ENCODE data around the gene PPP2R2D. TPM values are rescaled to one million over a fixed set of nuclear protein-coding genes. Genes with fewer than 3 reads are reported as not detected.

PPP2R2D gene
- polyA plus RNA-seq, 1 experiment: 27.2 TPM

DNA sequence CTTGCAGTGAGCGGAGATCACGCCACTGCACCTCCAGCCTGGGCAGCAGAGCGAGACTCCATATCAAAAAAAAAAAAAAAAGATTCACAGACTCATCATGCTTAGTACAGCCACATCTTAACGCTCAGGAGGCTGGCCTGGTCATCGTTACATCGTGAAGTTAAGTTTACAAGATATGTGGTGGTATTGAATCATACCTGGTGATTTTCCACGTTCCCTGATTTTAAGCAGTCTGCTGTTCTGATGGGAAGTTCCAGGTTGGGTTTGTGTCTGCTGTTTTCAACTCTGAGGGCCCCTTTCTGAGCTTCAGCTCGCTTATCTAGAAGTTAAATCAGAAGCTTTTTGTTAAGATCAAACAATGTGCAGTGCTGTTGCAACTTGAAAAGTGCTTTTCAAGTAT lies 6.9 kb downstream of the PPP2R2D start:
- H3K4me3 ChIP-seq (ENCODE audit: low read depth, low read length): no peak overlapping the region
- TF ChIP-seq, protein P1, sequence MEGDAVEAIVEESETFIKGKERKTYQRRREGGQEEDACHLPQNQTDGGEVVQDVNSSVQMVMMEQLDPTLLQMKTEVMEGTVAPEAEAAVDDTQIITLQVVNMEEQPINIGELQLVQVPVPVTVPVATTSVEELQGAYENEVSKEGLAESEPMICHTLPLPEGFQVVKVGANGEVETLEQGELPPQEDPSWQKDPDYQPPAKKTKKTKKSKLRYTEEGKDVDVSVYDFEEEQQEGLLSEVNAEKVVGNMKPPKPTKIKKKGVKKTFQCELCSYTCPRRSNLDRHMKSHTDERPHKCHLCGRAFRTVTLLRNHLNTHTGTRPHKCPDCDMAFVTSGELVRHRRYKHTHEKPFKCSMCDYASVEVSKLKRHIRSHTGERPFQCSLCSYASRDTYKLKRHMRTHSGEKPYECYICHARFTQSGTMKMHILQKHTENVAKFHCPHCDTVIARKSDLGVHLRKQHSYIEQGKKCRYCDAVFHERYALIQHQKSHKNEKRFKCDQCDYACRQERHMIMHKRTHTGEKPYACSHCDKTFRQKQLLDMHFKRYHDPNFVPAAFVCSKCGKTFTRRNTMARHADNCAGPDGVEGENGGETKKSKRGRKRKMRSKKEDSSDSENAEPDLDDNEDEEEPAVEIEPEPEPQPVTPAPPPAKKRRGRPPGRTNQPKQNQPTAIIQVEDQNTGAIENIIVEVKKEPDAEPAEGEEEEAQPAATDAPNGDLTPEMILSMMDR (IDR thresholded peaks at IDR 0.05; ENCODE audit: low read depth, low read length): no peak
- POLR2A ChIA-PET: no interaction called here
- DNase-seq (ENCODE audit: low read depth, low spot score): no peak
- no peaks in the 10 kb centered on the region for H3K9me3 ChIP-seq (ENCODE audit: control insufficient read depth, insufficient read depth, low read length)
- CTCF ChIA-PET: interaction anchor here (1.0 to 1.1 kb wide), 2 partner anchors 11 to 116 kb away, joined by 3 read pairs; no protein-coding TSS in a partner anchor
- H3K27ac ChIP-seq (ENCODE audit: low read depth, low read length): no peak overlapping the region
- H3K27me3 ChIP-seq (ENCODE audit: control insufficient read depth, insufficient read depth, low read length): no peaks in the 10 kb centered on the region

DNA sequence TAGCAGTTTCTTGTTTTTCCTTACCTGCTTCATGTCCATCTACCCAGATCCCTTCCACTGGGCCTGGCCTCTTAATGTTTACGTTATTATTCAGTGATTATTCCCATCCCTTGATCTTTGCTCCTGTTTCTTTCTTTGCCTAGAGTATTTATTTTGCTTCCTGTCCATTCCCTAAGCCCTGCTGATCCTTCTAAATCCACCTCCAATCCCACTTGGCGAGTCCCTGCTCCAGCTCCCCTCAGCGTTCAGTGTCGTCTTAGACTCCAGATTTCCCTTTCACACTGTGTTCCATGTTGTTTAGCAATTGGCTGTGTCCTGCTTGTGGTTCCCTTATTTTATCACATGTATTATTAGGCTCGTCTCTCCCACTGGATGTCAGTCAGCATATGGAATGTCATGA lies 7.3 kb downstream of the PPP2R2D start:
- POLR2A ChIA-PET: no interaction called here
- no peak overlapping the region for H3K27ac ChIP-seq (ENCODE audit: low read depth, low read length)
- TF ChIP-seq, protein P1 (IDR thresholded peaks at IDR 0.05; ENCODE audit: low read depth, low read length): no peak
- H3K27me3 ChIP-seq (ENCODE audit: control insufficient read depth, insufficient read depth, low read length): no peaks in the 10 kb centered on the region
- H3K9me3 ChIP-seq (ENCODE audit: control insufficient read depth, insufficient read depth, low read length): no peaks in the 10 kb centered on the region
- CTCF ChIA-PET: interaction anchor here (0.6 to 1.1 kb wide), 3 partner anchors 11 to 115 kb away, joined by 3 read pairs; no protein-coding TSS in a partner anchor
- H3K4me3 ChIP-seq (ENCODE audit: low read depth, low read length): no peak overlapping the region
- DNase-seq (ENCODE audit: low read depth, low spot score): no peak

DNA sequence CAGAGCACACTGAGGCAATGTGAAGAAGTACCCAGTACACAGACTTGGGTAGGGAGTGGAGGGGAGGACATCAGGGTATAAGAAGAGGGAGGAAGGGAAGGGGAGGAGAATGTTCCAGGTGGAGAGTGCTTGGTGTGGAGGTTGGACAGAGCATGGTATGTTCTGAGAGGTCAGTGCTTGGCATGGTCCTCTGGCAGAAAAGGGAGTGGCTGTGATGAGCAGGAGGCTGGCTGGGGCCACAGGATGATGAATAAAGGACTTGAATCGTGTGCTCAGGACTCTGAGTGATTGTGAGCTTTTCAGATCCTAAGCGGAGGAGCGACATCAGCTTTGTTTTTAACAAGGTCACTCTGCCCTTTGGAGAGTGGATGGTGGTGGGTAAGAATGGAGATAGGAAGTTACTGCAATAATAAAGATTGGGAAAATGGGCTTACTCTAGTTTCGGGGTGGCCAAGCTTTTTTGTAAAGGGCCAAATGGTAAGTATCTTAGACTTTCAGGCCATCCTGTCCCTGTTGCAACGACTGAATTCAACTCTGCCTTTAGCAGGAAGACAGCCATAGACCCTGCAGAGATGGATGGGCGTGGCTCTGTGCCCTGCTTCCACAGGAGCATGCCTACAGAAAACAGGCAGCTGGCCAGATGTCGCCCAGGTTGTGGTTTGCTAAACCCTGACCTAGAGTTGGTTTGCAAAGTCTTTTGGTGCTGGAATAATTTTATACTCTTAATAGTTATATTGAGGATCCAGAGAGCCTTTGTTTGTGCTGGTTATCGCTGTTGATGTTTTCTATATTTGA lies 8.4 kb downstream of the PPP2R2D start:
- no peaks in the 10 kb centered on the region for H3K9me3 ChIP-seq (ENCODE audit: control insufficient read depth, insufficient read depth, low read length)
- ChIA-PET CTCF (no interaction called here), POLR2A (no interaction called here)
- TF ChIP-seq, protein P1 (IDR thresholded peaks at IDR 0.05; ENCODE audit: low read depth, low read length): no peak
- no peak for DNase-seq (ENCODE audit: low read depth, low spot score)
- H3K4me3 ChIP-seq (ENCODE audit: low read depth, low read length): no peak overlapping the region
- H3K27me3 ChIP-seq (ENCODE audit: control insufficient read depth, insufficient read depth, low read length): no peaks in the 10 kb centered on the region
- H3K27ac ChIP-seq (ENCODE audit: low read depth, low read length): no peak overlapping the region

DNA sequence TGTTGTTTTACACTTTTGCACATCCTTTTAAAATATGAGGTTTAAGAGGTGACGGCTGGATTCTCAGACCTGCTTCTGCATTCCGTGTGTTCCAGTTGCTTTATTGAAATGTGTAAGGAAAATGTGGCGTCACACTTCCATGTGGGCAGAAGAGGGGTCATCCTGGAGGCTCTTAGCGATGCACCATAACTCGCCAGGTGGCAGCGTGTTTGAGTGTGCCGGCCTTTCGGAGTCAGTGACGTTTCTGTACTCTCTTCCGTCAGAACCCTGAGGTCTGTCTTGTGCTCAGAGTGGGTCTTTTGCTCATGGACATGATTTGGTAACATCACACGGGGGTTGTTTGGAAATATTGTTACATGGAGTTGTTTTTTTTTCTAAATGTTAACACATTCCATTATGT lies 9.1 kb downstream of the PPP2R2D start:
- no peak for DNase-seq (ENCODE audit: low read depth, low spot score)
- no peak overlapping the region for H3K4me3 ChIP-seq (ENCODE audit: low read depth, low read length)
- no peaks in the 10 kb centered on the region for H3K27me3 ChIP-seq (ENCODE audit: control insufficient read depth, insufficient read depth, low read length)
- no peaks in the 10 kb centered on the region for H3K9me3 ChIP-seq (ENCODE audit: control insufficient read depth, insufficient read depth, low read length)
- ChIA-PET POLR2A (no interaction called here), CTCF (interaction anchor here (1.0 kb wide), 1 partner anchor 24 kb away, joined by 3 read pairs; no protein-coding TSS in a partner anchor)
- no peak overlapping the region for H3K27ac ChIP-seq (ENCODE audit: low read depth, low read length)
- TF ChIP-seq, protein P1 (IDR thresholded peaks at IDR 0.05; ENCODE audit: low read depth, low read length): no peak

DNA sequence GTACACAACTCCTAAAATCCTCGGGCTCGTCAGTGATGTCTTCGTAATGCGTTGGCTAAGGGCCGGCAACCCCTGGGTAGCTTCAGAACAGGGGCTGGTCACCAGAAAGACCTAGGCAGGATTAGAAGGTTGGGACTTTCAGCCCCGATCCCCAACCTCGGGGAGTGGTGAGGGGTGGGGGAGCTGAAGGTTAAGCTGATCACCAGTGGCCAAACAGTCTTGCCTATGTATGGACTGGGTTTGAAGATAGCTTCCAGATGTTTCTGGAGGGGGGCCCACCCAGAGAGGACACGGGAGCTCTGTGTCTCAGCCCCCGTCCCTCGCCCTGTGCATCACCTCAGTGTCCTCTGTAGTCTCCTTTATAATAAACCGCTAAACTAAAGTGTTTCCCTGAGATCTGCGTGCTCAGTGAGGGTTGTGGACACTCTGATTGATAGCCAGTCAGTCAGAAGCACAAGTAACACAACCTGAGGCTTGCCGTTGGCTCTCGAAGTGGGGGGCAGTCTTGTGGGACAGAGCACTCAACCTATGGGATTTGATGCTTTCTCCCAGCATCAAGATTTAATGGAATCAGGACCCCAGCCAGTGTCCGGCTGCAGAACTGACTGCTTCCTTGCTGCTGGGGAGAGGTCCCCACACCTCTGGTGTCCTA lies 10.0 kb downstream of the PPP2R2D start:
- CTCF ChIA-PET: interaction anchor here (1.0 kb wide), 1 partner anchor 25 kb away, joined by 3 read pairs; no protein-coding TSS in a partner anchor
- POLR2A ChIA-PET: no interaction called here
- no peaks in the 10 kb centered on the region for H3K27me3 ChIP-seq (ENCODE audit: control insufficient read depth, insufficient read depth, low read length)
- no peak for DNase-seq (ENCODE audit: low read depth, low spot score)
- TF ChIP-seq, protein P1 (IDR thresholded peaks at IDR 0.05; ENCODE audit: low read depth, low read length): no peak
- H3K27ac ChIP-seq (ENCODE audit: low read depth, low read length): no peak overlapping the region
- H3K4me3 ChIP-seq (ENCODE audit: low read depth, low read length): no peak overlapping the region
- no peaks in the 10 kb centered on the region for H3K9me3 ChIP-seq (ENCODE audit: control insufficient read depth, insufficient read depth, low read length)
